K562 (cell line): ENCODE data around the gene MRPL9. TPM values are rescaled to one million over a fixed set of nuclear protein-coding genes. Genes with fewer than 3 reads are reported as not detected.
A peak's percentile ranks its signal among the peaks of the same experiment; 100 is the strongest.

Experiments used
- ATAC-seq: fragments of 200-7000 bp; cut with Tn5 transposase; 3 replicates; pipeline ENCODE4 v1.9.1; 2020; ENCODE audit warnings: moderate library complexity
- BruUV-seq: library from RNA; stranded (reverse); fragments of 400-500 nt; replicated peaks from 2 replicates; lab custom pipeline; 2021; lab: Mats Ljungman, UMichigan
- CTCF ChIA-PET: fragments of 300-600 bp; formaldehyde crosslinking; extraction: SDS; loops from one replicate; lab custom pipeline; 2021; ENCODE audit warnings: low intra/inter-chr PET ratio; lab: Yijun Ruan, JAX
- POLR2A ChIA-PET: fragments of 300-600, 350-650 bp; sonication (Branson Sonifier 250); formaldehyde crosslinking; extraction: SDS; loops from one replicate; lab custom pipeline; 2021; ENCODE audit warnings: antibody characterized with exemption, inconsistent platforms; lab: Yijun Ruan, JAX
- DNase-seq, 4 experiments: peaks; one replicate each; pipeline versions ENCODE4 v3.0.0 to v3.0.0-alpha.2; 2011 to 2018; ENCODE audit warnings: low spot score in 3 of 4, mixed read lengths in 3 of 4; ENCODE audit errors: extremely low read depth in 1 of 4
- FAIRE-seq: peaks from 2 replicates; lab custom pipeline; 2011; peaks lifted over from hg19 to GRCh38; lab: Jason Lieb, UNC
- H2AFZ ChIP-seq: 2 replicates; pipeline ENCODE4 v1.6.0; 2011; ENCODE audit warnings: low read depth, low read length, control low read depth, inconsistent platforms
- H3K27ac ChIP-seq: fragments of 200-600 bp; 3 replicates; pipeline ENCODE4 v1.8.0; 2011; ENCODE audit warnings: low read depth, mild to moderate bottlenecking, control low read depth, inconsistent platforms, low read length, moderate library complexity, mixed read lengths; ENCODE audit errors: extremely low read depth
- H3K27me3 ChIP-seq, 2 experiments: fragments of 300-600 bp in 1 of 2; 2 replicates in 1 of 2; 3 replicates in 1 of 2; pipeline versions ENCODE4 v1.6.0 to v1.8.0; 2011; ENCODE audit warnings: inconsistent platforms in 2 of 2, low read length in 2 of 2, mild to moderate bottlenecking in 1 of 2, mixed read lengths in 1 of 2, moderate library complexity in 1 of 2; ENCODE audit not compliant: control insufficient read depth in 2 of 2, insufficient read depth in 2 of 2
- H3K36me3 ChIP-seq: fragments of 300-600 bp; 3 replicates; pipeline ENCODE4 v1.8.0; 2011; ENCODE audit warnings: mild to moderate bottlenecking, low read length, inconsistent platforms; ENCODE audit not compliant: control insufficient read depth, insufficient read depth
- H3K4me1 ChIP-seq, 2 experiments: fragments of 200-600 bp in 1 of 2; replicated peaks in 1 of 2; 2 replicates in 1 of 2; 3 replicates in 1 of 2; pipeline versions ENCODE4 v1.5.1 to v1.8.0; 2011; ENCODE audit warnings: inconsistent platforms in 2 of 2, low read length in 2 of 2, mild to moderate bottlenecking in 1 of 2, mixed read lengths in 1 of 2, moderate library complexity in 1 of 2; ENCODE audit not compliant: control insufficient read depth in 2 of 2, insufficient read depth in 2 of 2
- H3K4me2 ChIP-seq: 2 replicates; pipeline ENCODE4 v1.6.1; 2011; ENCODE audit warnings: low read length, control low read depth, inconsistent platforms, mixed read lengths; ENCODE audit not compliant: insufficient read depth
- H3K4me3 ChIP-seq: fragments of 200-600 bp; sonication (generic), shearing (Covaris generic); 2 replicates; pipeline ENCODE4 v1.5.1; 2016; ENCODE audit warnings: control low read depth, inconsistent platforms
- H3K79me2 ChIP-seq: fragments of 200-600 bp; 3 replicates; pipeline ENCODE4 v1.8.0; 2011; ENCODE audit warnings: low read length, inconsistent platforms; ENCODE audit not compliant: control insufficient read depth, insufficient read depth
- H3K9ac ChIP-seq, 2 experiments: 2 replicates each; pipeline versions ENCODE4 v1.6.0 to v1.6.1; 2011; ENCODE audit warnings: low read depth in 2 of 2, low read length in 2 of 2, control low read depth in 1 of 2, inconsistent platforms in 1 of 2, mild to moderate bottlenecking in 1 of 2, mixed read lengths in 1 of 2; ENCODE audit not compliant: insufficient read depth in 1 of 2
- H3K9me1 ChIP-seq: one replicate; pipeline ENCODE4 v1.6.0; 2011; ENCODE audit warnings: inconsistent platforms, mild to moderate bottlenecking, low read length, moderate library complexity; ENCODE audit not compliant: control insufficient read depth, insufficient read depth
- H3K9me3 ChIP-seq: replicated peaks from 2 replicates; pipeline ENCODE4 v1.5.1; 2011; ENCODE audit warnings: low read depth, low read length, inconsistent platforms; ENCODE audit not compliant: control insufficient read depth, insufficient read depth
- H4K20me1 ChIP-seq: replicated peaks from 2 replicates; pipeline ENCODE4 v1.6.1; 2011; ENCODE audit warnings: low read length, inconsistent platforms, mixed read lengths; ENCODE audit not compliant: control insufficient read depth, insufficient read depth
- FOXJ3 ChIP-seq: sonication (generic); formaldehyde crosslinking; IDR thresholded peaks from 2 replicates; pipeline ENCODE4 v1.4.0; 2020; ENCODE audit warnings: mild to moderate bottlenecking, missing genetic modification reagents
- NRF1 ChIP-seq, 2 experiments: fragments of 450-650 bp; IDR thresholded peaks in 1 of 2; conservative IDR thresholded peaks in 1 of 2; 2 replicates each; pipeline ENCODE4 v1.6.1; 2014; ENCODE audit warnings: mild to moderate bottlenecking in 2 of 2
- RAD51 ChIP-seq: fragments of 450-650 bp; IDR thresholded peaks from 2 replicates; pipeline ENCODE4 v1.7.1; 2016; ENCODE audit warnings: low read depth, mild to moderate bottlenecking, borderline replicate concordance
- RBM25 ChIP-seq: fragments of 200-400 bp; formaldehyde crosslinking; IDR thresholded peaks from 2 replicates; pipeline ENCODE4 v1.6.1; 2018; ENCODE audit warnings: low read length, low read depth, moderate library complexity; ENCODE audit not compliant: severe bottlenecking
- SIRT6 ChIP-seq: IDR thresholded peaks from one replicate; pipeline ENCODE4 v1.6.1; 2012; ENCODE audit warnings: low read depth, mild to moderate bottlenecking, control low read depth, inconsistent platforms, low read length, moderate library complexity
- ZNF140 ChIP-seq: fragments of 250-450 bp; sonication (Bioruptor Pico); IDR thresholded peaks from 2 replicates; pipeline ENCODE4 v1.8.0; 2021; ENCODE audit warnings: moderate library complexity, mild to moderate bottlenecking, inconsistent platforms
- ZNF263 ChIP-seq: sonication (generic); formaldehyde crosslinking; IDR thresholded peaks from 2 replicates; pipeline ENCODE4 v1.8.0; 2022; ENCODE audit warnings: mild to moderate bottlenecking, missing genetic modification reagents, borderline replicate concordance
- WGBS: fragments of 100-300 bp; shearing (Covaris generic); methylation state at CpG from one replicate; pipeline ENCODE4 v1.1.6; 2016; ENCODE audit warnings: low coverage, mixed read lengths; ENCODE audit not compliant: insufficient coverage; ENCODE audit errors: missing lambda C conversion rate; 5-methylcytosine and 5-hydroxymethylcytosine counted together
- in situ Hi-C: fragments of 300-500 bp; cut with MboI; formaldehyde crosslinking; loops from 4 replicates; pipeline ENCODE4 v1.15.0; 2018; ENCODE audit warnings: inconsistent platforms, mixed read lengths
- intact Hi-C: fragments of 100-400 bp; cut with micrococcal nuclease; formaldehyde crosslinking; loops from 2 replicates; pipeline ENCODE4 v1.14.2; 2022
- polyA plus RNA-seq, 8 experiments: library from polyadenylated mRNA; depleted of rRNA in 4 of 8; stranded (reverse) in 5 of 8; unstranded in 3 of 8; fragments of >200 nt; fragmentation: Nextera tagmentation in 2 of 8; fragmentation: Illumina TruSeq in 1 of 8; extraction: Ambion mirVana in 2 of 8; extraction: Trizol in 1 of 8; gene quantifications; 2 replicates each; pipeline versions ENCODE4 v1.2.1 to v1.2.3, GENCODE V29; 2011 to 2014; ENCODE audit warnings: inconsistent platforms in 1 of 8, missing spikeins in 1 of 8
- total RNA-seq, 7 experiments: library from RNA; depleted of rRNA in 6 of 7; stranded (reverse); fragments of >200 nt in 6 of 7; fragmentation: Illumina TruSeq in 2 of 7; extraction: Trizol in 2 of 7; gene quantifications; 2 replicates each; pipeline versions ENCODE4 v1.2.1 to v1.2.3, GENCODE V29; 2011 to 2021; ENCODE audit warnings: low replicate concordance in 1 of 7
- TF ChIP-seq, protein P1 (sequence below): IDR thresholded peaks from 3 replicates; pipeline ENCODE4 v1.6.1; 2011; ENCODE audit warnings: borderline replicate concordance, mild to moderate bottlenecking; ENCODE audit not compliant: insufficient read length, insufficient read depth
- TF ChIP-seq, protein P2 (sequence below): sonication (generic); formaldehyde crosslinking; IDR thresholded peaks from 2 replicates; pipeline ENCODE4 v1.9.0; 2022; ENCODE audit warnings: mild to moderate bottlenecking, missing genetic modification reagents
- TF ChIP-seq, protein P3 (sequence below): sonication (generic); formaldehyde crosslinking; IDR thresholded peaks from 2 replicates; pipeline ENCODE4 v1.5.0; 2020; ENCODE audit warnings: missing genetic modification reagents

Gene MRPL9
- total and polyA plus RNA-seq, 9 of the 15 experiments (the other 6 are each of a cell fraction or from before 2014, with no cell fraction given): 38.0 to 162 (median 111) TPM

DNA sequence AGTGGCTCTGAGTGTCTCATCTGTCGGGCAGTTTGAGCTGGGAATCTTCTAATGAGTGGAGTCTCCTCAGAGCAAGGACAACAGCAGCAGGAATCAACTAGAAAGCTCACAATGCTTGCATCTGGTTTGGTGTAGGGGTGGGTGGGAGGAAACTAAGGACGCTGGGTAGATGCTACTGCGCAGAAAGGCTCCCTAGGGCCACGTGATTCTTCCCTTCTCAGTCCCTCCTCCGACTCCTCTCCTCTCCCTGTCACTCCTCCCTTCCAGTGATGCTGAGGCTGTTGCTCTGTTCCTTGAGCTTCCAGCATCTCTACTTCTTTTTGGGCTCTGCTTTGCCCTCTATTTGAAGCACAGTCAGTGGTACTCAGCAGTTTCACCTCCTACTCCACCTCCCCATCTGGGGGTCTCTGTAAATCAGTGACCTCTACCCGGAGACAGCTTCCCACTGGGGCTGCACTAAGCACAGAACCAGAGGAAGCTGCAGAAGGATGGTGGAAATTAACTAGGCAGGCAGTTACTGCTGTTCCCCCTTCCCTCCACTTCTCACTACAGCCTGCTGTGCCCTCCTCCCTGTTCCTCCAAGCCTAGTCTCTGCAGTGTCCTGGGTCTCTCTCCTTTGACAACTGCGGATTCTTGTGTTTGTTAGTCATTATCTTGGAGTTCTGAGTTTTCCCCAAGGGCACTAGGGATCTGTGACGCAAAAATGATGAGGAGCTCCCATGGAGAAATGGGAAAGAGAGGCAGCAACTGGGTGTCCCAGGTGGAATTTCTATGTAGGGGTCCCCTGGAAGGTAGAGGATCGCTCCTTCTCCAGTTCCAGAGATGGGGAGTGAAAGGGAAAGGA lies 36.1 kb upstream of the MRPL9 start:
- Histone ChIP-seq H3K9ac (no peak overlapping the region), H3K27me3 (peaks cover 35 to 65% of the 10 kb centered on the region in 2 experiments), H3K79me2 (no peaks in the 10 kb centered on the region), H3K36me3 (no peaks in the 10 kb centered on the region), H3K4me3 (no peak overlapping the region), H3K4me1 (peaks cover 0 to 8% of the 10 kb centered on the region in 2 experiments; a peak in 1 of 5 replicates)
- no peak for FAIRE-seq
- DNase-seq: no peak
- ATAC-seq: peak; percentile 66
- no TSS peak for BruUV-seq
- in situ Hi-C loops: no loop called here
- TF ChIP-seq, protein P1, sequence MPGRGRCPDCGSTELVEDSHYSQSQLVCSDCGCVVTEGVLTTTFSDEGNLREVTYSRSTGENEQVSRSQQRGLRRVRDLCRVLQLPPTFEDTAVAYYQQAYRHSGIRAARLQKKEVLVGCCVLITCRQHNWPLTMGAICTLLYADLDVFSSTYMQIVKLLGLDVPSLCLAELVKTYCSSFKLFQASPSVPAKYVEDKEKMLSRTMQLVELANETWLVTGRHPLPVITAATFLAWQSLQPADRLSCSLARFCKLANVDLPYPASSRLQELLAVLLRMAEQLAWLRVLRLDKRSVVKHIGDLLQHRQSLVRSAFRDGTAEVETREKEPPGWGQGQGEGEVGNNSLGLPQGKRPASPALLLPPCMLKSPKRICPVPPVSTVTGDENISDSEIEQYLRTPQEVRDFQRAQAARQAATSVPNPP: no peak
- no peak for TF ChIP-seq FOXJ3
- TF ChIP-seq ZNF140 (CRISPR knock-in tag): no peak
- TF ChIP-seq, protein P2, sequence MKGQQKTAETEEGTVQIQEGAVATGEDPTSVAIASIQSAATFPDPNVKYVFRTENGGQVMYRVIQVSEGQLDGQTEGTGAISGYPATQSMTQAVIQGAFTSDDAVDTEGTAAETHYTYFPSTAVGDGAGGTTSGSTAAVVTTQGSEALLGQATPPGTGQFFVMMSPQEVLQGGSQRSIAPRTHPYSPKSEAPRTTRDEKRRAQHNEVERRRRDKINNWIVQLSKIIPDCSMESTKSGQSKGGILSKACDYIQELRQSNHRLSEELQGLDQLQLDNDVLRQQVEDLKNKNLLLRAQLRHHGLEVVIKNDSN (CRISPR knock-in tag): peak; percentile 68
- TF ChIP-seq NRF1 (conservative IDR thresholded peaks at IDR 0.05 in 1 of 2, IDR thresholded peaks at IDR 0.05 in 1 of 2): peak; percentile 38 to 42; a peak in 3 of 4 replicates
- no peak for TF ChIP-seq RBM25
- TF ChIP-seq ZNF263 (CRISPR knock-in tag): peak; percentile 77
- peak; percentile 65; the same call in 1 of the 2 replicates for TF ChIP-seq RAD51
- TF ChIP-seq, protein P3, sequence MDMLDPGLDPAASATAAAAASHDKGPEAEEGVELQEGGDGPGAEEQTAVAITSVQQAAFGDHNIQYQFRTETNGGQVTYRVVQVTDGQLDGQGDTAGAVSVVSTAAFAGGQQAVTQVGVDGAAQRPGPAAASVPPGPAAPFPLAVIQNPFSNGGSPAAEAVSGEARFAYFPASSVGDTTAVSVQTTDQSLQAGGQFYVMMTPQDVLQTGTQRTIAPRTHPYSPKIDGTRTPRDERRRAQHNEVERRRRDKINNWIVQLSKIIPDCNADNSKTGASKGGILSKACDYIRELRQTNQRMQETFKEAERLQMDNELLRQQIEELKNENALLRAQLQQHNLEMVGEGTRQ: peak; percentile 63
- no peak for TF ChIP-seq SIRT6
- TF ChIP-seq, all 486 proteins: peak for 5
- ChIA-PET POLR2A (interaction anchor here (0.6 to 1.6 kb wide), 3 partner anchors 10 to 194 kb away, joined by 3 to 5 read pairs (median 3); no protein-coding TSS in a partner anchor), CTCF (no interaction called here)
- no peak overlapping the region for H3K4me2 ChIP-seq
- no peak overlapping the region for H2AFZ ChIP-seq
- no peaks in the 10 kb centered on the region for H3K9me1 ChIP-seq
- H4K20me1 ChIP-seq: peaks cover 19% of the 10 kb centered on the region
- intact Hi-C loops: no loop called here
- no peaks in the 10 kb centered on the region for H3K9me3 ChIP-seq
- no peak overlapping the region for H3K27ac ChIP-seq
- WGBS: 2% methylated on average over 9 of the region's 9 CpGs
